ACHN (cell line): ENCODE data around the gene CHMP4A.
A peak's percentile ranks its signal among the peaks of the same experiment; 100 is the strongest.
"Not testable (repeated sequence)": the region's sequence is repeated elsewhere in the genome, so short reads cannot be mapped to it uniquely, and the experiment has no call there.

ENCODE experiments used
- DNase-seq: peaks from one replicate; pipeline ENCODE4 v3.0.0-alpha.2; 2015
- in situ Hi-C: cut with HindIII; loops from 2 replicates; pipeline ENCODE4 v1.10.0; 2017; ENCODE audit warnings: low sequenced_read_pairs, low pct_ligation_motif_present, low pct_unique_long_range_greater_than_20kb

Gene CHMP4A

DNA sequence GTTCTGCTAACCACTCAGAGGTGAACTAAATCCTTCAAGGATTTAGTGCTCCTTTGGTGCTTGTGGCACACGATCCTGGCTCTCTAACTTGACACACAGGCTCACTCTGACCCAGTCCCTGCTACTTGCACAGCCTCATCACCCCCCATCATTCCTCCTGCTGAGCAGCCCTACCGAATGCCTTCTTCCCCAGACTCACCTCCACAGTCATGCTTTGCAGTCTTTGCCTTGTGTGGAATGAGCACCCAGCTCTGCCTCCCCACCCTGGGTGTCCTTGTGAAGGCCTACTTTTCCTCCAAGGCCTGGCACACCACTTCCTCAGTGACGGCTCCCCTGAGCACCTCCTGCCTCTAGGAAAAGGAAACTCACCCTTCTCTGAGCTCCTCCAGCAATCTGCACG, 37.1 kb upstream of the CHMP4A start:
- in situ Hi-C loops: no loop called here
- no peak for DNase-seq

DNA sequence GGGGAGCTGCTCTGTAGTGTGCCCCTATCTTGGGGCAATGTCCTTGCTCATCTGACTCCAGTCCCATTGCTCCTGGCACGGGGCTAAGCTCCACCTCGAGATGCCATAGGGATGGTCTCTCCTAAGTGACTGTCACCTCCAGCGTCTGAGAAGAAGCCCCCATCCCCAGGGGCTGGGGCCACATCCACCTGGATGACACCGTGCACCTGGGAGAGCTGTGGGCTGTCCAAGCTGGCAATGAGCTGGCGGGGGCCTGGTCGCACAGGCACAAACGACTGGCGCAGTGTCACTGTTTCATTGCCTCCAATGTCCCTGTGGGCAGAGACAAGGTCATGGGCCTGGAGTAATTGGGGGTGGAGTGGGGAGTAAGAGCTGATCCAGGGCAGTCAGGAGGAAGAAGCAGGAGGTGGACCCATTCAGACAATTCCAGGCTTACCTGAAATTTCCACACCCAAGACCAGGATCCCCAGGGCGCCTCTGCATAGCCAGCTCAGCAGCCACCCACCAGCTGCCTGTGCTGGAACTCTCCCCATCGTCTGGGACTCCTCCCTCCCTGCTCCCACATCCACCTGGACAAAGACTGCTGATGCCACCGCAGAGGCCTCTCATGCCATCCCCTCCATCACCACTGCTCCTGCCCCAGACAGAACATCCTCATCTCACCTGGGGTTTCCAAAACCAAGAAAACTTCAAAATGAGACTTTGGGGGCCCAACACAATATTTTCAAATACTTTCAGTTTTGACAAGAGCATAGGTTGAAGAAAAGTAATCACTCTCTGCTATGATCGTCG, 36.1 kb upstream of the CHMP4A start:
- in situ Hi-C loops: no loop called here
- no peak for DNase-seq

DNA sequence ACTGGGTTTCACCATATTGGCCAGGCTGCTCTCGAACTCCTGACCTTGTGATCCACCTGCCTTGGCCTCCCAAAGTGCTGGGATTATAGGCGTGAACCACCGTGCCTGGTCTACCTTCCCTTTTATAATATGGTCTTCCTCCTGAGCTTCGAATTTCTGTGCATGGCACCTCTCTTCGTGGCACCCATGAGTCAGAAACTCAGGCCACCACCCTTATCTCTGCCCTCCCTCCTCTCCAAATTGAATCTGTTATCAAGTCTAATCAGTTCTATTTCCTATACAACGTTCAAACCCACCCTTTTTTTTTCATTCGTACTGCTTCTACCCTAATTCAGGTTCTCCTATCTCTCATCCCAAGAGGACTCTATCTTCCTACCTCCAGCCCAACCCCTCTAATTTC, 34.1 kb upstream of the CHMP4A start:
- no peak for DNase-seq
- in situ Hi-C loops: no loop called here

DNA sequence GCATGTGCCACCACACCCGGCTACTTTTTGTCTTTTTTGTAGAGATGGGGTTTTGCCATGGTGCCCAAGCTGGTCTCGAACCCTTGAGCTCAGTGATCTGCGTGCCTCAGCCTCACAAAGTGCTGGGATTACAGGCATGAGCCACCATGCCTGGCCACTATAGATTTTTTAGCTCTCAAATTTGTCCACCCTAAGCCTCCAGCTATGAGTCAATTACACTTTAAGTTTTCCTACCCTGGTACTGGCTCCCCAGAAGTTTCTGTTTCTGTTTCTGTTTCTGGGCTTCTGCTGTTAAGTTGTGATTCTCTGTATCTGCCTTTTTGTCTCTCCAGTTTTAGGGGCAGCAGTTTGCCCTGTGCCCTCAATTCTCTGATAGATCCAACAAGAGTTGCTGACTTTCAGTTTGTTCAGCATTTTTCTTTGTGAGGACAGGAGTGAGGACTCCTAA, 33.5 kb upstream of the CHMP4A start:
- in situ Hi-C loops: no loop called here

DNA sequence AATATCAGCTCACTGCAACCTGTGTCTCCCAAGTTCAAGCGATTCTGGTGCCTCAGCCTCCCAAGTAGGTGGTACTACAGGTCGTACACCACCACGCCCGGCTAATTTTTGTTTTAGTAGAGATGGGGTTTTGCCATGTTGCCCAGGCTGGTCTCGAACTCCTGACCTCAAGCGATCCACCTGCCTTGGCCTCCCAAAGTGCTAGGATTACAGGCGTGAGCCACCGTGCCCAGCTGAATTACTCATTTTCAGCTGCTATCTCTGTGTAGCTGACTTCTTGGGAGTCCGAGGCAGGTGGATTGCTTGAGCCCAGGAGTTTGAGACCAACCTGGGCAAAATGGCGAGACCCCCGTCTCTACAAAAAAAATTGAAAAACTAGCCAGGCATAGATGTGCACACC, 32.1 kb upstream of the CHMP4A start:
- in situ Hi-C loops, DNase-seq: not testable (repeated sequence)

More for the DNA sequence above, 33.5 kb upstream of the CHMP4A start:
- no peak for DNase-seq

DNA sequence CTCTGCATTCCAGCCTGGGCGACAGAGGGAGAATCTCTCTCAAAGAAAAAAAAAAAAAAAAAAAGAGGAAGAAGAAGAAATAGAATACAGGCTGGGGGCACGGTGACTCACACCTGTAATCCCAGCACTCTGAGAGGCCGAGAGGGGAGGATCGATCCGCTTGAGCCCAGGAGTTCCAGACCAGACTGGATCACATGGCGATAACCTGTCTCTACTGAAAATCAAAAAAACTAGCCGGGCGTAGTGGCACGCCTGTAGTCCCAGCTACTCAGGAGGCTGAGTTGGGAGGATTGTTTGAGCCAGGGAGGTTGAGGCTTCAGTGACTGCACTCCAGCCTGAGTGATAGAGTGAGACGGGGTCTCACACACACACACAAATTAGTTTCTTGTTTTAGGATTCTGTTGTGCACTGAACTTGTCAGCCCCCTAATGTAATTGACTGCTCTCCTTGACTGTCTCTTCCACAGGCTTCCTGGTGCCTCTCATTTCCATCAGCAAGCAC, 30.1 kb upstream of the CHMP4A start:
- in situ Hi-C loops: no loop called here
- DNase-seq: peak; percentile 15

DNA sequence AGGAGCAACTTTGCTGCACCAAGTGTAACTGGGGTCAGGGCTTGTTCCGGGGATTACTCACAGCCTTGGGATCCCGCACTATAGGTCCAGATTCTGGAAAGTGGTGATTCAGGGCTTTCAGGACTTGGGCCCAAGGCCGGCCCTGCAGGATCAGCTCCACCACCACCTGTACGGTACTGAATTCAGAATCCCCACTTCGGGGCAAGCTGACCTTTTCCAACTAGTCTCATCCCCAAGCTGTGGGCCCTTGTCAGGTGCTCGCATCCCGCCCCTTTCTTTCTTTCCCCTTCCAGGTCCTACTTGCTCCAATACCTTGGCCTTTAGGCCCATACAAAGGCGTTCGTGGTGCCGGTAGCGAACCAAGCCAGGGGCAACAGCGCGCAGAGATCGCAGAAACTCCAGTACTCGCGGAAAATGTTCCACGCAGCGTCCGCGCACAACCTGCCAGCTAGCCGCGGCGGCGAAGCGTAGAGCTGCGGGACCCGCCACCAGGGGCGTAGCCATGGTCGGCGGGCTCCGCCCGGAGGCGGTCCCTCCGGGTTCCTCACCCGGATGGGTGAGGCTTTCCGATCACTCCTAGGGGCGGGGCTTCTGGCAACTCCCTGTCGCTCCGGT, 28.6 kb upstream of the CHMP4A start:
- in situ Hi-C loops: no loop called here
- peak; percentile 88 for DNase-seq

DNA sequence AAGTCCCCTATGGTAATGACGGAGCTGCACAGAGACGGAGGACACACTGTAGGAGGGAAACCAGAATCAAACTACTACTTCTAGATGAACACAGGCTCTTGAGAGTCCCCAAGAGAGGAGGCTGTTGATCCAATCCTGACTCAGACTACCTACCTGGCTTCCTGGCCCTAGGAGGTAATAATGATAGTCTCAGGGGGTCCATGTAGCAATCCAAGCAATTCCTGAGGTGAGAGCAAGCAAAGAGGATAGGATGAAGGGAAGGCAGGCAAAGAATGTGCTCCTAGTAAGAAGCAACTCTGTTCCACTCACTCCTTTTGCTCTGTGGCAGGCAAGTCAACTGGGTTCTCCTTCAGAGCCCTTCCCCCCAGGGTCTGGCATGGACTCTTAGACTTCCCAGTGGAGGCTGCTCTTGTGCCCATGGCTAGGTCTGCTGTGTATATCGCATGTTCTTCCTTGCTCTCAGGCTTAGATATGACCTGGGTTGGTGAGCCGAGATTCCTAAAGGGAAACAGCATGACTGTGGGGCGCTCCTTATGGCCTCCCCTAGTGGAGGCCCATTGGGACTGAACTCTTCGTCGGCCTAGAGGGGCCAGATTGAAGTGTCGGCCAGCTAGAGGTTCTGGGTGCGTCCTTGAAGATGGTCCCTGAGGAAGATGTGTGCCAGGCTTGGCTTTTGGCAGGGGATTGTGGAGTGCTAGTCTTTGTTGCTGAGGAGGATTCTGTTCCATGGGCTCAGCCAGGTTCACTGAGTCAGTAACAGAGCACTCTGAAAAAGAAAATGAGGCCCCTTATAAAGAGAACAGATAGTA, 27.0 kb upstream of the CHMP4A start:
- no peak for DNase-seq
- in situ Hi-C loops: no loop called here

DNA sequence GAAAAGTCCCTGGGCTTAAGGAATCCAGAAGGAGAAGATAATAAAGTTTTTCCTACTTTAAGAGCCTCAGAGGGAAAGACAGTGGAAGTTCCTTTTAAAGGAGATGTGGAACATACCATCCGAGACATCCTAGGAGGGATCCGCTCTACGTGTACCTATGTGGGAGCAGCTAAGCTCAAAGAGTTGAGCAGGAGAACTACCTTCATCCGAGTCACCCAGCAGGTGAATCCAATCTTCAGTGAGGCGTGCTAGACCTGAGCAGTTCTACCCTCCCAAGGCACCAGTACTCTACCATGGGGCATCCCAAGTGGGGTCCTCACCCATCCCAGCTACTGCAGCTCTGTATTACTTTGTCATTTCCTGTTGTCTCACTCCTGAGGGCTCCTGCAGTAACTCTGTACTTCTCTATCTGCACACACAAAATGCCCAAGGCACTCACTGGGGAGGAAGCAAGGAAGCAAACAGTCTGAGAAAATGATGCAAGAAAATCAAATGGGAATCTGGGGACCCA, 25.3 kb upstream of the CHMP4A start:
- DNase-seq: no peak
- in situ Hi-C loops: no loop called here

DNA sequence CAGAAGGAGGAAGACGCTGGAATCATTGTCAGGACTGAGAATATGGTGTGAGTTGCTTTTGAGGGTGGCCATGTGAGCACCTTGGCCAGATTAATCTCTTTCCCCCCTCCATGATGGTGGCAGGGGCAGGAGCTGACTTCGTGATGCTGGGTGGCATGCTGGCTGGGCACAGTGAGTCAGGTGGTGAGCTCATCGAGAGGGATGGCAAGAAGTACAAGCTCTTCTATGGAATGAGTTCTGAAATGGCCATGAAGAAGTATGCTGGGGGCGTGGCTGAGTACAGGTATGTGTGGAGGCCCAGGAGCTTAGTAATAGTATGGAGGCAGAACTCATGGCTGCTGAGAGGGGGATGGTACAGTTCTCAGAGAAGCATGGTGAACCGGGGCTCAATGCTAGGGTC, 24.8 kb upstream of the CHMP4A start:
- in situ Hi-C loops: no loop called here
- no peak for DNase-seq

DNA sequence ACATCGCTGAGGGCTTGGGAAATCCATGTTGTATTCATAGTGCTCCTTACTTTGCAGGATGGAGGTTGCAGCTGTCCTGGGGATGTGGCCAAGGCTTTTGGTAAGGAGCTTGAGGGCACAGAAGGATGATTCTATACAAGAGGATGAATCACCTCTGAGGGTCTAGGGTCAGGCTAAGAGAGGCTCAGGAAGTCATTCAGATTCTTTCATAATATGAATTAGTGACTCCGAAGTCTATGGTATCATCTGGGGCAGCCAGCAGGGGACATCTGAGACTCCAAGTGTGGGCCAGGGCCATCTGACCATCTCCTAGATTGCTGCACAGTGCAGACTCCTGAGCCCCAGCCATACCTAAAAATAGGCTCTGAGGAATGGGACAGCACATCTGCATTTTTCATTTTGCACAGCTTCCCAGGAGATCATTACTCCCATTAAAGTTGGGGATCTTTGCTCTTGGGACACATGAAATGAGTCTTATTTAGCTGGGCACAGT, 24.2 kb upstream of the CHMP4A start:
- in situ Hi-C loops: no loop called here
- no peak for DNase-seq

DNA sequence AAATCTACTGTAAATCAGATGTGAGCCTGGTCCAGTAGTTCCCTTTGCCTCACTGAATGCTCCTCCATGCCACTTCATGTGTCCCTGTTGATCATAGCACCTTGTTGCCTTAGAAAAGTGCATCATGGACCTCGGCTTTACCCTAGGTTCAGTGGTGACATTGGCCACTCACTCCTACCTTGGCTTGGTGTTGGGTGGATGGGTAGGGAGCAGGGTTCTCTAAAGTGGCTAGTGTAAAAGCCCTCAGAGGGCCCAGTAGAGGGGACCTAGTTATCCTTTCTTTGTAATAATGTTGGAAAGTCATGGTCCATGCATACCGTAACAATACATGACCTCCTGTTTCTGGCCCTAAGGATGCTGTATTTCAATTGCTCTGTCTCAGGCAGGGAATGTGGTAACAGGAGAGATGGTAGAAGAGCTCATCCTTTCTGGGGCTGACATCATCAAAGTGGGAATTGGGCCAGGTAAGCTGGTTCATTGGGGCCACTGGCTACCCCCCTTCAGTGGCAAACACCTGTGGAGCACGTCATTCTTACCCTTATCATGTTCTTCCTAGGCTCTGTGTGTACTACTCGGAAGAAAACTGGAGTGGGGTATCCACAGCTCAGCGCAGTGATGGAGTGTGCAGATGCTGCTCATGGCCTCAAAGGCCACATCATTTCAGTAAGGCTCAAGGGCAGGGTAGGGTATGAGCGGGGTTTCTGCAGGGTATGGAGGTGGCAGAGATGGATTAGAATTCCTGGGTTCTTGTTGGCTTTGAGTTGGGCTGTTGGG, 23.6 kb upstream of the CHMP4A start:
- in situ Hi-C loops: no loop called here
- no peak for DNase-seq

DNA sequence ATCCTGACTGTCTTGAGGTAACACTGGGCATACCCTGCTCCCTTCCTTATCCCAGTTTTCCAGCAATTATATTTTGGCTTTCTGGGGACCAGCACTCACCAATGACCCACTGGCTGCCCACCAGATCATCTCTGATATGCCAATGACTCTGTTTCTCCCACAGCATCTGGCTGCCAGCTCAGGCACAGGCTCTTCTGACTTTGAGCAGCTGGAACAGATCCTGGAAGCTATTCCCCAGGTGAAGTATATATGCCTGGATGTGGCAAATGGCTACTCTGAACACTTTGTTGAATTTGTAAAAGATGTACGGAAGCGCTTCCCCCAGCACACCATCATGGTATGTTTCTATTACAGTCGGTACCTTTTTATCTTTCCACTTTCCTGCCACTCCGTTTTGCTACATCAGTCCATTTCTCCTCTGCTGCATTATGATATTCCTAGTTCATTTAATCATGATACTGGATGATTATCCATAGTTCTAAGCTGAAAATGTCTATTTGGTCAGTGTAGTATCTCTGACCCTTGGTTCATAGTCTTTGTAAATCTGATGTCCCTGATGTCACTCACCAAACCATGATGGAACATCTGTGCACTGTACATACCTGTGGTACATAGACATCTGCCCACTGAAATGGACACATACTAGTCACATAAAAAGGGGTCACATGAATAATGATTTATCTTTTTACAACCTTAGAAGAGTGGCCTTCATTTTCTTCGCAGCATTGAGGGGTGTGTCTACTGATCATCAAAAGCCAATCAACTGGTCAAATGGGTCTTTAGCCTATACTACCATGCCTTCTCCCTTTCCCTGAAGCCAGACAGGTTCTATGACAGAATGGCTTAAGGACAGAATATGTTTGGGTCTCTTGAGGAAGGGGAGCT, 22.8 kb upstream of the CHMP4A start:
- no peak for DNase-seq
- in situ Hi-C loops: no loop called here

DNA sequence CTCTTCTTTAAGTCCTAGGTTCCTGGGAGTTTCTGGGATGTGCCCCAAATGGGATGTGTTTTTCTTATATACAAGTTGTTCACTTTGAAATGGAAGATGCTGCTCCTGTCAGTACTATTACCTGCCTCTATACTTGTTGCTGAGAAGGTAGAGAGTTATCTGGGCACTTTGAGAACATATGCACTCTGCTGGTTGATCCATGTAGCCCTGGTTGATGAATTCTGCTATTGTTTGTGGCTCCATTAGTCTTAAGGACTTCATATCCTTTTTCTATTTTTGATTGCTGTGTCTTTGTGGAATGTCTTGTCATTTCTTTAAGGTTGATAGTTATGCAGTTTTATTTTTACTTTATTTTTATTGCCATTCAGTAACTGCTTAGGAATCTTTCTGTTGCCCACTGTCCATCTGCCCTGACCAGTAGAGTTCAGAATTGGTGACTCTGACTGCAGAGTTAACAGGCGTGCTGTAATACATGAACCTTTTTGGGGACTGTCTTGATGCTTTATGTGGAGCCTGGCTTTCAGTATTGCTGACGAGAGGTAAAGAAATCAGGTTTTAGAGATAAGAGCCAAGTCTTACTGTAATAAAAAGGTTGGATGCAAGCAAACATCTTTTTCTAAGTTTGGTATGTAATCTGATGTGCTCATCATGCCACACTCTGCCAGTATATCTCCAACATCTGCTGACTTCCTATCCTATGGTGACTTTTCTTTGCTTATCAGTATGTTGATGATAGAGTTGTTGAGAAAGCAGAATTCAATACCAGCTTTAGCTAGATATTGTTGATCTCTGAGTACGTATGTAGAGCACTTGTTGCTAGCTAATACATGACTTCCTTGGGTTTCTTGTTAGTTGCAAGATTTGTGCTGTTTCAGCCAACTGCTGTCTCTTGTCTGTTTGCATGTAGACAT, 21.1 kb upstream of the CHMP4A start:
- in situ Hi-C loops: no loop called here
- DNase-seq: no peak

DNA sequence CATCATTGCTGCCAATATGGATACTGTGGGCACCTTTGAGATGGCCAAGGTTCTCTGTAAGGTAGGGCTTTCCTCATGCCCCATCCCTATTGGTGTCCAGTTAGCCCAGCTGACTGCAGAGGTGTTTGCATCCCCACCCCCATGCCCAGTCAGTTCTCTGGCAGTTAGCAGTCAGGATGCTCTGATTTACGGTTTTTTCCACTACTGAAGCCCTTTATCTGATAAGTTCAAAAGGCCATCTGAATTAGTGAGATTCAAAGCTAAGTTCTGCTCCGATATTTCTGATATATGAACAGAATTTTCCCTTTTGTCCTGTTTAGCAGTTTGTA, 20.2 kb upstream of the CHMP4A start:
- no peak for DNase-seq
- in situ Hi-C loops: no loop called here

DNA sequence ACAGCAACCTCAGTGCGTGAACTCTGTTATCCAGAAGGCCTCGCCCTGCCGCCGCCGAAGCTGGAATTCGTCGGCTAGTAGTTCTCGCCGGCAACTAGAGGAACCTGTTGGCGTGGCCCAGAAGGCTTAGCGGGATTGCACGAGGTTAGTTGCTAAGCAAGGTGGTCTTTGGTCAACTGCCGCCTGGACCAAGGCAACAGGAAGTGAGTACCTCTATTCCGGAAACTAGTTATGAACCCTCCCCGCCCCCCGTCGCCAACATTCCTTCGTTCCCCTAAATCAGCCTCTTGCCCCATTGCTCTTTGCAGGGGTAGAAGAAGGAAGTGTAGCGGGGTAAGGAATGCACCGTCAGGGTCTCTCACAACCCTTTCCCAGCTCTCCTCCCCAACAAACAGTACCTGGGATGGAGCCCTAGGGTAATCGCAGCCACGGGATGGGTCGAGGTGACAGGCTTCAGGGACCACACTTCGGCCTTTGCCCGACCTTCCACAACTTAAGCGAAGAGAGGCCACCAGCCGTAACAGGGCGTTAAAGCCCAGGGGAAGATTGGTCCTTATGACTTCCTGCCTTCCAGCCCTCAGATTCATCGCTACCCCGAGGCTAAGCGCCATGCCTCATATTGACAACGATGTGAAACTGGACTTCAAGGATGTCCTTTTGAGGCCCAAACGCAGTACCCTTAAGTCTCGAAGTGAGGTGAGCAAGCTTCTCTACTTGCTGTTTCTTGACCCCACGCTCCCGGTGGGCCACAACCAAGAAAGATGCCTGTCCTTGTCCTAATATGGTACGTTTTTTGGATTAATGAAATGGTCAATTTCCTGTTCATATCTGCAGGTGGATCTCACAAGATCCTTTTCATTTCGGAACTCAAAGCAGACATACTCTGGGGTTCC, 19.6 kb upstream of the CHMP4A start, which contains the start of gene GMPR2:
GMPR2 (plus strand) TSS at position 285 of the 893 bp plus-strand sequence; CDS start at position 610, 325 bp downstream.
- in situ Hi-C loops: no loop called here
- no peak for DNase-seq
